ENCODE results near the gene LGR4. TPM values are rescaled to one million over a fixed set of nuclear protein-coding genes. Genes with fewer than 3 reads are reported as not detected.

The LGR4 gene
- total RNA-seq, 1 experiment from 2014 or later: 21.3 TPM

GRCh38 chr11:27420722-27421572 is 51.6 kb downstream of the LGR4 start:
- no peaks in the 10 kb centered on the region for H3K36me3 ChIP-seq
- H3K27me3 ChIP-seq (replicated peaks): no peaks in the 10 kb centered on the region; the same call in 1 of the 2 replicates
- no peaks in the 10 kb centered on the region for H3K9me3 ChIP-seq (replicated peaks)
- DNase-seq (ENCODE audit: low read depth in 1 of 2, low spot score in 2 of 2): no peak
- 0 out of 2 replicates have a peak, but pooled peaks cover 5% of the 10 kb centered on the region for H3K4me1 ChIP-seq (replicated peaks)
- no peak overlapping the region for H3K27ac ChIP-seq
- H3K4me3 ChIP-seq: no peak overlapping the region

- no peak for DNase-seq (ENCODE audit: low read depth in 1 of 2, low spot score in 2 of 2)
- Histone ChIP-seq H3K4me1 (replicated peaks) (0 out of 2 replicates have a peak, but pooled peaks cover 5% of the 10 kb centered on the region), H3K9me3 (replicated peaks) (no peaks in the 10 kb centered on the region), H3K27ac (no peak overlapping the region), H3K27me3 (replicated peaks) (no peaks in the 10 kb centered on the region; the same call in 1 of the 2 replicates), H3K36me3 (no peaks in the 10 kb centered on the region), H3K4me3 (no peak overlapping the region)
Observed at GRCh38 chr11:27420217-27420616, 52.4 kb downstream of the LGR4 start.

GRCh38 chr11:27418356-27418755 is 54.2 kb downstream of the LGR4 start:
- H3K4me3 ChIP-seq: no peak overlapping the region
- no peak overlapping the region for H3K27ac ChIP-seq

DNA sequence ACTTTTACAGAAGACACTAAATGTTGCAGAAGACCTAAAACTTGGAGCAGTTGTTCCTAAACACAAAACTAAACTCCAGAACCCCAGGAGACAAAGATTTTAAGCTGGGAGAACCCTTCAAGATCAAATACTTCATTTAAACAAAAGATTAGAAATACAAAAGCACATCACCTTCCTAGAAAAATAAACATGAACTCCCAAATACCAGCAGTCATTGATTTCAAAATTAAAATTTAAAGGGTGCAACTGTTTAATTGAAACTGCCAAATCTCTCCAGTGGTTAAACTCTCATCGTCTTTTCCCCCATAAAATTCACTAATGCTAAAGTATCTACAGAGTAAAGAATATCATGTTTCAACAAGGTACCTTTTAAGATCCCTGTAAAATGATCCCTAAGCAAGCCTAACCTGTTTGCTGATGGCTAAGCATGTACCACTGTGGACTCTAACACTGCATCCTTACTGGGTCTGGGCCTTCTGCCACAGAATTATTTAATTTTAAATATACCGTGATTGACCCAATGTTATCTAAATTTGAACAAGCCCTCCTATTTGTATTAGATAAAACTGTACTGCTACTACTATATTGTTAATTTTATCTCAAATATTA is 55.9 kb downstream of the LGR4 start:
- H3K27me3 ChIP-seq (replicated peaks): no peaks in the 10 kb centered on the region; the same call in 1 of the 2 replicates
- no peaks in the 10 kb centered on the region for H3K9me3 ChIP-seq (replicated peaks)
- no peaks in the 10 kb centered on the region for H3K36me3 ChIP-seq
- no peak for DNase-seq (ENCODE audit: low read depth in 1 of 2, low spot score in 2 of 2)
- H3K4me1 ChIP-seq (replicated peaks): 0 out of 2 replicates have a peak, but pooled peaks cover 5% of the 10 kb centered on the region
- no peak overlapping the region for H3K27ac ChIP-seq
- H3K4me3 ChIP-seq: no peak overlapping the region

More at GRCh38 chr11:27418356-27418755, 54.2 kb downstream of the LGR4 start:
- H3K36me3 ChIP-seq: no peaks in the 10 kb centered on the region
- DNase-seq (ENCODE audit: low read depth in 1 of 2, low spot score in 2 of 2): no peak
- H3K27me3 ChIP-seq (replicated peaks): no peaks in the 10 kb centered on the region; the same call in 1 of the 2 replicates
- H3K9me3 ChIP-seq (replicated peaks): no peaks in the 10 kb centered on the region
- 0 out of 2 replicates have a peak, but pooled peaks cover 5% of the 10 kb centered on the region for H3K4me1 ChIP-seq (replicated peaks)

- Histone ChIP-seq H3K27me3 (replicated peaks) (no peaks in the 10 kb centered on the region; the same call in 1 of the 2 replicates), H3K4me1 (replicated peaks) (no peaks in the 10 kb centered on the region), H3K27ac (no peak overlapping the region), H3K4me3 (no peak overlapping the region), H3K9me3 (replicated peaks) (no peaks in the 10 kb centered on the region), H3K36me3 (no peaks in the 10 kb centered on the region)
- no peak for DNase-seq (ENCODE audit: low read depth in 1 of 2, low spot score in 2 of 2)
Observed at GRCh38 chr11:27414644-27415043, 57.9 kb downstream of the LGR4 start.

DNA sequence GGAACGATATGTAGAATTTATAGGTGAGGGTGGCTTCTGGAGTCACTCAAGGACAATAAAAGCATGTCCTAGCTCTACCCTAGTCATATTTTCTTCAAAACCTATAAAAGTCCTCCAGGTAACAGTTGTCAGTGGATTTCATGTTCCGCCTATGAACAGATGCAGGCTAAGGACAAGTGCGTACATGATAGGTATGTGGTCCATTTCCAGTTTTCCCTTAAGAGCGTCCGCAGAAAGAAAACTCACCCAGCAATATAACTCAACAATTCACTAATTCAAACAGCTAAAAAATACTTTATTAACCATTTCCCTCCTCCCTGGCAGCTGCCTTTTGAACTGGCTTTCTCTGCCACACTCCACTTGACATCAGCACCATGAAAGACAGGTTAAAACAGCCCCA is 59.4 kb downstream of the LGR4 start:
- DNase-seq (ENCODE audit: low read depth in 1 of 2, low spot score in 2 of 2): no peak
- no peaks in the 10 kb centered on the region for H3K9me3 ChIP-seq (replicated peaks)
- no peaks in the 10 kb centered on the region for H3K36me3 ChIP-seq
- no peaks in the 10 kb centered on the region; the same call in 1 of the 2 replicates for H3K27me3 ChIP-seq (replicated peaks)
- H3K4me1 ChIP-seq (replicated peaks): no peaks in the 10 kb centered on the region
- no peak overlapping the region for H3K4me3 ChIP-seq
- no peak overlapping the region for H3K27ac ChIP-seq

GRCh38 chr11:27412192-27412691 is 60.3 kb downstream of the LGR4 start:
- no peaks in the 10 kb centered on the region for H3K9me3 ChIP-seq (replicated peaks)
- H3K4me3 ChIP-seq: no peak overlapping the region
- no peaks in the 10 kb centered on the region for H3K4me1 ChIP-seq (replicated peaks)
- no peaks in the 10 kb centered on the region for H3K36me3 ChIP-seq
- H3K27me3 ChIP-seq (replicated peaks): no peaks in the 10 kb centered on the region; the same call in 1 of the 2 replicates
- H3K27ac ChIP-seq: no peak overlapping the region
- DNase-seq (ENCODE audit: low read depth in 1 of 2, low spot score in 2 of 2): no peak

DNA sequence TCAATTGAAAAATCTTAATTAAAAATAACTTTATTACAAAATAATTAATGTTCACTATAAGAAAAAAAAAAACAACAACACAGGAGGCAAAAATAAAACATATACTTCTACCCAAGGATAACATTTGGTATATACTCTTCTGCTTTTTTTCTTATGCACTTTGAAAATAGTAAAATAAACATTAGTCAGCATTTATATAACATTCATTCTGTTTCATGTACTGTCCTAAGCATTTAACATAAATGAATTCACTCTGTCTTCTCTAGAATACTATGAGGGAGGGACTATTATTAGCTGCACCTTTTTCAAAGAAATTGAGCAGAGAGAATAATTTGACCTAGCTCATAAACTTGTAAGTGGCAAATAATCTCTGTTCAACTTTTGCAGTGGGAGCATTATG is 61.3 kb downstream of the LGR4 start:
- H3K27me3 ChIP-seq (replicated peaks): no peaks in the 10 kb centered on the region
- no peak overlapping the region for H3K4me3 ChIP-seq
- no peak for DNase-seq (ENCODE audit: low read depth in 1 of 2, low spot score in 2 of 2)
- no peaks in the 10 kb centered on the region for H3K9me3 ChIP-seq (replicated peaks)
- no peaks in the 10 kb centered on the region for H3K36me3 ChIP-seq
- H3K4me1 ChIP-seq (replicated peaks): no peaks in the 10 kb centered on the region
- no peak overlapping the region for H3K27ac ChIP-seq

DNA sequence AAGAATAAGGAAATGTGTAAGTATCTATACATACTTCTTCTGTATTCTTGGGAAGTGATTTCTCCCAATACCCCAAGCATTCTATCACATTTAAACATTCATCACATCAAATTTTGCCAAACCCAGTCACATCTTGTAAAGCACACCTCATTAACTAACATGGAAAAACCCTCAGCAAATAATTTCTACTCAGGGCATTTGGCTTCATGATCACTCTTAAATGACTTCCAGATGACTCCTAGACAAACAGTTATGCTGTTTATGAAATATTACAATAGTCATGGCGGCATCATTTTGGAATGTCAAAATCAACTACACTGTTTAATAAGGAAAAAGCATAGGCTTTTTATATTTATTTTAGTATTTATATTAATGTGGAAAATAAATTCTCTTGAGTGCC is 62.3 kb downstream of the LGR4 start:
- H3K36me3 ChIP-seq: no peaks in the 10 kb centered on the region
- H3K9me3 ChIP-seq (replicated peaks): no peaks in the 10 kb centered on the region

DNA sequence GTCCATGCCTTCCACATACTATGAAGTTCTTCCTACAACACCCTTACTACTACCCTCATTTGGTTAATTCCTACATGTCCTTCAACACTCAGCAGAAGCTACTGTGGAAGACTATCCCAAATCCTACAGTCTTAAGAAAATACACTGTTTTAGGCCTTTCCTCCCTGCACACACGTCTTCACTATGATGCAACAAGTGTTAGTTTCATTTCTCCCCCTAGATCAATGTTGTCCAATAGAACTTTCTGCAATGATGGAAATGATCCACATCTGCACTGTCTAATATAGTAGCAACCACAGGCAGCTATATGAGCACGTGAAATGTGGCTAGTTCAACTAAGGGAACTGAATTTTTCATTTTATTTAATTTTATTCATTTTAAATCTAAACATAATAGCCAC is 62.8 kb downstream of the LGR4 start:
- Histone ChIP-seq H3K4me1 (replicated peaks) (no peaks in the 10 kb centered on the region), H3K36me3 (no peaks in the 10 kb centered on the region), H3K9me3 (replicated peaks) (no peaks in the 10 kb centered on the region), H3K27ac (no peak overlapping the region), H3K4me3 (no peak overlapping the region), H3K27me3 (replicated peaks) (no peaks in the 10 kb centered on the region)
- DNase-seq (ENCODE audit: low read depth in 1 of 2, low spot score in 2 of 2): no peak

More for the DNA sequence above, 62.3 kb downstream of the LGR4 start:
- DNase-seq (ENCODE audit: low read depth in 1 of 2, low spot score in 2 of 2): no peak
- H3K4me1 ChIP-seq (replicated peaks): no peaks in the 10 kb centered on the region
- H3K27me3 ChIP-seq (replicated peaks): no peaks in the 10 kb centered on the region
- H3K4me3 ChIP-seq: no peak overlapping the region
- no peak overlapping the region for H3K27ac ChIP-seq

GRCh38 chr11:27409049-27409448 is 63.5 kb downstream of the LGR4 start:
- no peaks in the 10 kb centered on the region; the same call in 1 of the 2 replicates for H3K36me3 ChIP-seq
- H3K27ac ChIP-seq: no peak overlapping the region
- H3K4me3 ChIP-seq: no peak overlapping the region
- no peak for DNase-seq (ENCODE audit: low read depth in 1 of 2, low spot score in 2 of 2)
- no peaks in the 10 kb centered on the region for H3K27me3 ChIP-seq (replicated peaks)
- no peaks in the 10 kb centered on the region for H3K4me1 ChIP-seq (replicated peaks)
- H3K9me3 ChIP-seq (replicated peaks): no peaks in the 10 kb centered on the region

- Histone ChIP-seq H3K9me3 (replicated peaks) (no peaks in the 10 kb centered on the region), H3K27me3 (replicated peaks) (no peaks in the 10 kb centered on the region), H3K27ac (no peak overlapping the region), H3K4me3 (no peak overlapping the region), H3K36me3 (no peaks in the 10 kb centered on the region; the same call in 1 of the 2 replicates), H3K4me1 (replicated peaks) (no peaks in the 10 kb centered on the region)
- DNase-seq (ENCODE audit: low read depth in 1 of 2, low spot score in 2 of 2): no peak
Observed at GRCh38 chr11:27408246-27408800, 64.3 kb downstream of the LGR4 start.

GRCh38 chr11:27406498-27407354 is 65.9 kb downstream of the LGR4 start:
- no peak for DNase-seq (ENCODE audit: low read depth in 1 of 2, low spot score in 2 of 2)
- no peaks in the 10 kb centered on the region for H3K27me3 ChIP-seq (replicated peaks)
- no peaks in the 10 kb centered on the region for H3K9me3 ChIP-seq (replicated peaks)
- H3K36me3 ChIP-seq: no peaks in the 10 kb centered on the region; the same call in 1 of the 2 replicates
- H3K4me1 ChIP-seq (replicated peaks): no peaks in the 10 kb centered on the region
- no peak overlapping the region for H3K27ac ChIP-seq
- H3K4me3 ChIP-seq: no peak overlapping the region
